Loucy (cell line): Measurements from ENCODE around the gene PEX14.

ENCODE experiments used
- H2AFZ ChIP-seq: fragments of 200-600 bp; sonication (generic); 2 replicates; pipeline ENCODE4 v1.6.0; 2016; ENCODE audit warnings: antibody characterized with exemption, mild to moderate bottlenecking, low read length, moderate library complexity
- H3F3A ChIP-seq: fragments of 200-600 bp; 2 replicates; pipeline ENCODE4 v1.6.0; 2016; ENCODE audit warnings: antibody characterized with exemption, low read depth, mild to moderate bottlenecking
- H3K27me3 ChIP-seq: fragments of 200-600 bp; sonication (generic); 2 replicates; pipeline ENCODE4 v1.6.1; 2014; ENCODE audit warnings: low read length, mild to moderate bottlenecking; ENCODE audit not compliant: insufficient read depth, poor library complexity, severe bottlenecking
- H3K36me3 ChIP-seq: fragments of 200-600 bp; sonication (generic); 2 replicates; pipeline ENCODE4 v1.6.1; 2016; ENCODE audit warnings: low read length; ENCODE audit not compliant: insufficient read depth
- H3K4me1 ChIP-seq: fragments of 200-600 bp; sonication (generic); 2 replicates; pipeline ENCODE4 v1.5.1; 2014; ENCODE audit warnings: low read length, mild to moderate bottlenecking; ENCODE audit not compliant: insufficient read depth, poor library complexity, severe bottlenecking
- H3K4me2 ChIP-seq: fragments of 200-600 bp; sonication (generic); 2 replicates; pipeline ENCODE4 v1.6.0; 2014; ENCODE audit warnings: antibody characterized with exemption, low read length, low read depth, mild to moderate bottlenecking; ENCODE audit not compliant: poor library complexity, severe bottlenecking
- H3K4me3 ChIP-seq: fragments of 200-600 bp; sonication (generic); 2 replicates; pipeline ENCODE4 v1.5.1; 2014; ENCODE audit warnings: low read length, mild to moderate bottlenecking, mixed read lengths; ENCODE audit not compliant: poor library complexity, severe bottlenecking
- H3K79me2 ChIP-seq: fragments of 200-600 bp; sonication (generic); 2 replicates; pipeline ENCODE4 v1.6.1; 2014; ENCODE audit warnings: low read length; ENCODE audit not compliant: insufficient read depth
- H3K9ac ChIP-seq: fragments of 200-600 bp; sonication (generic); 2 replicates; pipeline ENCODE4 v1.6.0; 2014; ENCODE audit warnings: mild to moderate bottlenecking, low read depth, low read length, moderate library complexity; ENCODE audit not compliant: poor library complexity, severe bottlenecking
- H3K9me2 ChIP-seq: fragments of 200-600 bp; sonication (generic); replicated peaks from 2 replicates; pipeline ENCODE4 v1.6.1; 2016; ENCODE audit warnings: low read depth, low read length, mixed read lengths
- H3K9me3 ChIP-seq: fragments of 200-600 bp; sonication (generic); 2 replicates; pipeline ENCODE4 v1.6.1; 2014; ENCODE audit warnings: mild to moderate bottlenecking, antibody characterized with exemption, low read length, low read depth; ENCODE audit not compliant: insufficient read depth
- H4K20me1 ChIP-seq: fragments of 200-600 bp; sonication (generic); 2 replicates; pipeline ENCODE4 v1.6.0; 2014; ENCODE audit warnings: antibody characterized with exemption, low read length, mild to moderate bottlenecking; ENCODE audit not compliant: insufficient read depth, poor library complexity, severe bottlenecking
- EZH2phosphoT487 ChIP-seq: fragments of 200-600 bp; IDR thresholded peaks from 2 replicates; pipeline ENCODE4 v1.6.1; 2018; ENCODE audit warnings: antibody characterized with exemption, mild to moderate bottlenecking, moderate library complexity, borderline replicate concordance
- TF ChIP-seq, protein P1 (sequence below): fragments of 200-600 bp; sonication (generic); conservative IDR thresholded peaks from 2 replicates; pipeline ENCODE4 v1.5.1; 2014; ENCODE audit warnings: mild to moderate bottlenecking, antibody characterized with exemption, low read length

The PEX14 gene

GRCh38 chr1:10622910-10623685, 148.3 kb downstream of the PEX14 start:
- Histone ChIP-seq H3K9me3 (no peaks in the 10 kb centered on the region), H3K79me2 (no peaks in the 10 kb centered on the region), H3K4me2 (no peak overlapping the region), H3K27me3 (no peaks in the 10 kb centered on the region), H3F3A (no peaks in the 10 kb centered on the region), H2AFZ (no peak overlapping the region), H3K4me1 (no peaks in the 10 kb centered on the region), H3K36me3 (peaks cover 42% of the 10 kb centered on the region; the same call in 1 of the 2 replicates), H3K4me3 (no peak overlapping the region), H4K20me1 (no peaks in the 10 kb centered on the region), H3K9me2 (no peaks in the 10 kb centered on the region), H3K9ac (no peak overlapping the region)
- TF ChIP-seq EZH2phosphoT487 = no peak
- TF ChIP-seq, protein P1, sequence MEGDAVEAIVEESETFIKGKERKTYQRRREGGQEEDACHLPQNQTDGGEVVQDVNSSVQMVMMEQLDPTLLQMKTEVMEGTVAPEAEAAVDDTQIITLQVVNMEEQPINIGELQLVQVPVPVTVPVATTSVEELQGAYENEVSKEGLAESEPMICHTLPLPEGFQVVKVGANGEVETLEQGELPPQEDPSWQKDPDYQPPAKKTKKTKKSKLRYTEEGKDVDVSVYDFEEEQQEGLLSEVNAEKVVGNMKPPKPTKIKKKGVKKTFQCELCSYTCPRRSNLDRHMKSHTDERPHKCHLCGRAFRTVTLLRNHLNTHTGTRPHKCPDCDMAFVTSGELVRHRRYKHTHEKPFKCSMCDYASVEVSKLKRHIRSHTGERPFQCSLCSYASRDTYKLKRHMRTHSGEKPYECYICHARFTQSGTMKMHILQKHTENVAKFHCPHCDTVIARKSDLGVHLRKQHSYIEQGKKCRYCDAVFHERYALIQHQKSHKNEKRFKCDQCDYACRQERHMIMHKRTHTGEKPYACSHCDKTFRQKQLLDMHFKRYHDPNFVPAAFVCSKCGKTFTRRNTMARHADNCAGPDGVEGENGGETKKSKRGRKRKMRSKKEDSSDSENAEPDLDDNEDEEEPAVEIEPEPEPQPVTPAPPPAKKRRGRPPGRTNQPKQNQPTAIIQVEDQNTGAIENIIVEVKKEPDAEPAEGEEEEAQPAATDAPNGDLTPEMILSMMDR = no peak

- no peaks in the 10 kb centered on the region for H3K27me3 ChIP-seq
- H4K20me1 ChIP-seq = no peaks in the 10 kb centered on the region
- H3K9me2 ChIP-seq = no peaks in the 10 kb centered on the region
- H3K36me3 ChIP-seq = peaks cover 36% of the 10 kb centered on the region; the same call in 1 of the 2 replicates
- TF ChIP-seq, protein P1 = no peak
- TF ChIP-seq EZH2phosphoT487 = no peak
- H3K79me2 ChIP-seq = no peaks in the 10 kb centered on the region
- H3K4me3 ChIP-seq = no peak overlapping the region
- H3K4me2 ChIP-seq = no peak overlapping the region
- H3K9me3 ChIP-seq = no peaks in the 10 kb centered on the region
- no peaks in the 10 kb centered on the region for H3K4me1 ChIP-seq
- H3K9ac ChIP-seq = no peak overlapping the region
- H3F3A ChIP-seq = no peaks in the 10 kb centered on the region
- no peak overlapping the region for H2AFZ ChIP-seq
These were observed 149.0 kb downstream of the PEX14 start for GRCh38 chr1:10623686-10624145.

GRCh38 chr1:10624256-10625050, 149.7 kb downstream of the PEX14 start:
- H3K9me3 ChIP-seq = no peaks in the 10 kb centered on the region
- no peaks in the 10 kb centered on the region for H4K20me1 ChIP-seq
- H2AFZ ChIP-seq = no peak overlapping the region
- H3K4me3 ChIP-seq = no peak overlapping the region
- TF ChIP-seq EZH2phosphoT487 = no peak
- TF ChIP-seq, protein P1 = no peak
- no peaks in the 10 kb centered on the region for H3K79me2 ChIP-seq
- H3F3A ChIP-seq = no peaks in the 10 kb centered on the region
- H3K4me1 ChIP-seq = no peaks in the 10 kb centered on the region
- no peak overlapping the region for H3K4me2 ChIP-seq
- no peaks in the 10 kb centered on the region for H3K27me3 ChIP-seq
- H3K9ac ChIP-seq = no peak overlapping the region
- H3K9me2 ChIP-seq = no peaks in the 10 kb centered on the region
- peaks cover 34% of the 10 kb centered on the region; the same call in 1 of the 2 replicates for H3K36me3 ChIP-seq
